ENCODE results near the gene AVEN.

The AVEN gene

GRCh38 chr15:34013746-34014145 lies 25.3 kb downstream of the AVEN start:
- in situ Hi-C loops (cut with MboI; ENCODE audit: low pct_unique_long_range_greater_than_20kb, low sequenced_read_pairs, unreplicated experiment), result no loop called here
- no peak for TF ChIP-seq CTCF (IDR thresholded peaks at IDR 0.05; ENCODE audit: extremely low read depth, insufficient read depth, missing control alignments)
- DNase-seq (ENCODE audit: low spot score), result no peak

- in situ Hi-C loops (cut with MboI; ENCODE audit: low pct_unique_long_range_greater_than_20kb, low sequenced_read_pairs, unreplicated experiment), result no loop called here
- no peak for DNase-seq (ENCODE audit: low spot score)
- TF ChIP-seq CTCF (IDR thresholded peaks at IDR 0.05; ENCODE audit: extremely low read depth, insufficient read depth, missing control alignments), result no peak
Measured at GRCh38 chr15:34012461-34013028, 26.5 kb downstream of the AVEN start.

- no peak for DNase-seq (ENCODE audit: low spot score)
- no peak for TF ChIP-seq CTCF (IDR thresholded peaks at IDR 0.05; ENCODE audit: extremely low read depth, insufficient read depth, missing control alignments)
- in situ Hi-C loops (cut with MboI; ENCODE audit: low pct_unique_long_range_greater_than_20kb, low sequenced_read_pairs, unreplicated experiment), result no loop called here
Measured at GRCh38 chr15:34011481-34011880, 27.5 kb downstream of the AVEN start.

- in situ Hi-C loops (cut with MboI; ENCODE audit: low pct_unique_long_range_greater_than_20kb, low sequenced_read_pairs, unreplicated experiment), result no loop called here
- no peak for DNase-seq (ENCODE audit: low spot score)
- TF ChIP-seq CTCF (IDR thresholded peaks at IDR 0.05; ENCODE audit: extremely low read depth, insufficient read depth, missing control alignments), result no peak
Measured at GRCh38 chr15:34010921-34011320, 28.1 kb downstream of the AVEN start.

- in situ Hi-C loops (cut with MboI; ENCODE audit: low pct_unique_long_range_greater_than_20kb, low sequenced_read_pairs, unreplicated experiment), result no loop called here
- no peak for TF ChIP-seq CTCF (IDR thresholded peaks at IDR 0.05; ENCODE audit: extremely low read depth, insufficient read depth, missing control alignments)
- no peak for DNase-seq (ENCODE audit: low spot score)
Measured at GRCh38 chr15:34009656-34010055, 29.3 kb downstream of the AVEN start.

- in situ Hi-C loops (cut with MboI; ENCODE audit: low pct_unique_long_range_greater_than_20kb, low sequenced_read_pairs, unreplicated experiment), result no loop called here
Measured at GRCh38 chr15:34006381-34006780, 32.6 kb downstream of the AVEN start.

More at GRCh38 chr15:34006381-34006780, 32.6 kb downstream of the AVEN start:
- DNase-seq (ENCODE audit: low spot score), result no peak
- no peak for TF ChIP-seq CTCF (IDR thresholded peaks at IDR 0.05; ENCODE audit: extremely low read depth, insufficient read depth, missing control alignments)

All from GM13977 (cell line).